Glomerular visceral epithelial cell (primary cell): ENCODE results near the gene WTIP.
"Not testable (repeated sequence)": the region's sequence is repeated elsewhere in the genome, so short reads cannot be mapped to it uniquely, and the experiment has no call there.

ENCODE experiments used
- DNase-seq: peaks from one replicate; pipeline ENCODE4 v3.0.0-alpha.2; 2016; ENCODE audit errors: extremely low spot score

Gene WTIP

GRCh38 chr19:34480971-34481841, at the start of gene WTIP:
TSS of gene WTIP (plus strand) at chr19:34481758. CDS start at chr19:34481975, 217 bp downstream.
- peak; percentile 81 for DNase-seq

- DNase-seq: no peak
Measured at GRCh38 chr19:34432797-34433196, 48.8 kb upstream of the WTIP start.

GRCh38 chr19:34436716-34437115, 44.8 kb upstream of the WTIP start:
- DNase-seq: no peak

GRCh38 chr19:34448191-34448590, 33.4 kb upstream of the WTIP start:
- DNase-seq: no peak

- no peak for DNase-seq
Measured at GRCh38 chr19:34452723-34453122, 28.8 kb upstream of the WTIP start.

- DNase-seq: no peak
Measured at GRCh38 chr19:34454091-34454490, 27.5 kb upstream of the WTIP start.

GRCh38 chr19:34454685-34455084, 26.9 kb upstream of the WTIP start:
- DNase-seq: no peak

- DNase-seq: not testable (repeated sequence)
Measured at GRCh38 chr19:34455783-34456480, 25.6 kb upstream of the WTIP start.

GRCh38 chr19:34457446-34457845, 24.1 kb upstream of the WTIP start:
- DNase-seq: no peak

- DNase-seq: no peak
Measured at GRCh38 chr19:34458677-34459076, 22.9 kb upstream of the WTIP start.

- no peak for DNase-seq
Measured at GRCh38 chr19:34459614-34460013, 21.9 kb upstream of the WTIP start.

GRCh38 chr19:34461375-34462100, 20.0 kb upstream of the WTIP start:
- DNase-seq: no peak

GRCh38 chr19:34464785-34465184, 16.8 kb upstream of the WTIP start:
- not testable (repeated sequence) for DNase-seq

- no peak for DNase-seq
Measured at GRCh38 chr19:34468409-34468808, 13.1 kb upstream of the WTIP start.

- not testable (repeated sequence) for DNase-seq
Measured at GRCh38 chr19:34469026-34469425, 12.5 kb upstream of the WTIP start.

GRCh38 chr19:34471906-34472700, 9.5 kb upstream of the WTIP start:
- DNase-seq: no peak

GRCh38 chr19:34474233-34474989, 7.1 kb upstream of the WTIP start:
- DNase-seq: no peak

- peak; percentile 38 for DNase-seq
Measured at GRCh38 chr19:34475026-34475974, 6.3 kb upstream of the WTIP start.

- no peak for DNase-seq
Measured at GRCh38 chr19:34475975-34476594, 5.5 kb upstream of the WTIP start.
